Epidermal melanocyte (primary cell): ENCODE data around the gene IL15RA.
"Not testable (repeated sequence)": the region's sequence is repeated elsewhere in the genome, so short reads cannot be mapped to it uniquely, and the experiment has no call there.

ENCODE experiments used
- DNase-seq: peaks from one replicate; pipeline ENCODE4 v3.0.0; 2011; ENCODE audit warnings: low spot score; ENCODE audit not compliant: insufficient read length

Gene IL15RA

GRCh38 chr10:5970527-5970926 is 6.8 kb downstream of the IL15RA start:
- DNase-seq = no peak

DNA sequence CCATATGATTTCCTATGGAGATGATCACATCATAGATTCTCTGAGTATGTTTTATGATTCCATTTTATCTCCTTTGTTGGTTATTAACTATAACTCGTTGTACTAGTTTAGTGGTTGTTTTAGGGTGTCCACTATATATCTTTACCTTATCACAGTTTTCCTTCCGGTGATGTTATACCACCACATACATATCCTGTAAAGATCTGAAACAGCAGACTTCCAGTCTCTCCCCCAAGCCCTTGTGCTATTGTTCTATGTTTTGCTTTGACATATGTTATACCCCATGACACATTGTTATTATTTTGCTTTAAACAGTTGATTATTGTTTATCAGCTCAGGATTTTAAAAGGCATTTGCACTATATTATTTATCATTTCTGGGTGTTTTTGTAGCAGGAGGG is 7.3 kb downstream of the IL15RA start:
- DNase-seq = no peak

DNA sequence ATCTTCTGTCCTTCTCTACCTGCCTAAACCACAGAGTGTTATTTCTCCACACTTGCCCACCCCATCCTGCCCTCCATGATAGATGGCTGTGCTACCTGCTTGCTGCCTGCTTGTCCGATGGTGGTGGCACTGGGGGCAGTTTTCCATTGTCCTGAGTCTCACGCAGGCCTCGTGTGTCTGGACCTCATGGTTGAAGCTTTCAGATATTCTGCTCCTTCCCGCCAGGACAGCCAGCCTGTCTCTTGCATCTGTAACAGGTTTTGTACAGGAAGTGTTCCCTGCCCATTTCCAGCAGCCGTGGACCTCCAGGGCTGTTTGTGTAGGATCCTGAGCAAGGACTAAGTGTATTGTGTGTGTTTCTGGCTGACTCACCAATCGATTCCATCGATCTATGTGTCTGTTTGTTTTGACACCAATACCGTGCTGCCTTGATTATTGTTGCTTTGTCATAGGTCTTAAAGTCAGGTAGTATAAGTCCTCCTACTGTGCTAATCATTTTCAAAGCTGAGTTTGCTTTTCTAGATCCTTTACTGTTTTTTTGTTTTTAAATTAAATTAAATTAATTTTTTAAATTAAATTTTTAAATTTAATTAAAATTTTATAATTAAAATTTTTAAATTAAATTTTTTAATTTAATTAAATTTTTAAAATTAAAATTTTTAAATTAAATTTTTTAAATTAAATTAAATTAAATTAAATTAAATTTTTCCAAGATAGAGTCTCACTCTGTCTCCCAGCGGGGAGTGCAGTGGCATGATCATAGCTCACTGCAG is 8.5 kb downstream of the IL15RA start:
- DNase-seq = no peak

- no peak for DNase-seq
These were observed 9.2 kb downstream of the IL15RA start for GRCh38 chr10:5968037-5968680.

GRCh38 chr10:5965266-5965665 is 12.1 kb downstream of the IL15RA start:
- DNase-seq = no peak

DNA sequence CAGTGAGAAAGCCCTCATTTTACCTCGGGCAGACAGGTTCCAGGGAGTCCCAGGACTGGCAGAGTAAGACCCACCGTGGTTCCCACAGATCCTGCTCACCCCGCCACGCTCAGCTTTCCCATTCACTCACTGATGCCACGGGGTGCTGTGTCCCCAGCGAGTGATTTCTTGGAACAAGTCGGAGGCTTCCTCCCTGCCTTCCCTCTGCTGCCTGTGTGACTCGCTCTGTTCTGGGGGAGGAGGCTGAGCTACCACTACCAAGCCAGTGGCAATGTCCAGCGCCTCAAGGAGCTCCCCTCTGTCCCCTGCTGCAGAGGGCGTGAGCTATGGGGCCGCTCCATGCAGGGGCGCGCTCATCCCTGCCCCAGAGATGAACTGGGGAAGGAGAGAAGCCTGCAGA is 12.6 kb downstream of the IL15RA start:
- no peak for DNase-seq

- no peak for DNase-seq
These were observed 13.8 kb downstream of the IL15RA start for GRCh38 chr10:5963591-5963990.

- DNase-seq = no peak
These were observed 14.3 kb downstream of the IL15RA start for GRCh38 chr10:5963071-5963470.

- not testable (repeated sequence) for DNase-seq
These were observed 14.9 kb downstream of the IL15RA start for GRCh38 chr10:5962358-5962940.

DNA sequence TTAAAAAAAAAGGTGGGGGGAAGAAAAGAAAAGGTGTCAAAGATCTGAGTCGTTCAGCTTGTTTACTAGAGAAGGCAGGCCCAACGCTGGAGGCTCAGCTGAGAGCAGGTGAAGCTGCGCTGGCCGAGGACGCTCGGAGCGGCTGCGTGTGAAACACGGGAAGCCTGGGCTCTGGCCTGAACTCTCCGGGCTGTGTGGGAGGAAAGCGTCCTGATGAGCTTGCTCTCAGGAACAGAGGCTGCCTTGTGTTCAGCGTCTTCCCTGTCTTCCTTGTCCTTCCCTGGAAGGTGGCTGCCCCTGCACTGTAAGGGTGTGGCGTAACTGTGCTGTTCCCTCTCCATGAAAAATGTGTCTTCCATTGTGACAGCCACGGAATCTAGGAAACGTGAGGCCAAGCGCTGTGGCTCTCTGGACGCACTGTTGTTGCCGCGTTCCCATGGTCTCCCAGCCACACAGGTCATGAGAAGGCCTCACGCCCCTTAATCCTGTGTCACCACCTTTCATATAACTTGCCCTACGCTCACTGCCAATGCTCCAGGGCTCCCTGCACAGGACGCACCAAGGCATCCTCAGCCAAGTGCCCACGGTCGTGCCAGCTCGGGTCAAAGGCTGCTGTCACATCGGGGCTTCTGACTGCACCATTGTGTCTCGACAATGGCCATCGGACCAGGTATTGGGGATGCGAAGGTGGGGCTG is 15.8 kb downstream of the IL15RA start:
- no peak for DNase-seq

- not testable (repeated sequence) for DNase-seq
These were observed 16.4 kb downstream of the IL15RA start for GRCh38 chr10:5960973-5961275.

GRCh38 chr10:5960070-5960972 is 17.0 kb downstream of the IL15RA start:
- DNase-seq = no peak

GRCh38 chr10:5959581-5960069 is 17.7 kb downstream of the IL15RA start:
- DNase-seq = no peak

GRCh38 chr10:5959142-5959541 is 18.2 kb downstream of the IL15RA start:
- no peak for DNase-seq

DNA sequence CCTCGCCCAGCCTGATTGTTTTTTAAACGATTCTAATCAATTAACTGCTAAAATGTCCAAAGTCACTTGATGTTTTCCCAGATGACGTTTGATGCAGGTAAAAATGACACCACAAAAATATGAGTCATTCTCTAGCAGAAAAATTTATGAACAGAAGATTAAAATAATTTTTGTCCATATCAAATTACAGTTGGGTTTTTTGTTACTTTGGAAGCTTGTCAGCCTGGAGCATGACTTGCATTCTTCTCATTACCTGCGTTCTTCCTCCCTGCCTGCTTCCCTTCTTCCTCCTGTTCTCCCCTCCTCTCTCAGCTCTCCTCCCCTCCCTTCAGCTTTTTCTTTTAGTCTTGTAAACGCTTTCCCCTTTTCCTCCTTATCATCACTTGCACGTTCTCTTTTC is 18.7 kb downstream of the IL15RA start:
- DNase-seq = no peak

- no peak for DNase-seq
These were observed 19.3 kb downstream of the IL15RA start for GRCh38 chr10:5958077-5958476.

DNA sequence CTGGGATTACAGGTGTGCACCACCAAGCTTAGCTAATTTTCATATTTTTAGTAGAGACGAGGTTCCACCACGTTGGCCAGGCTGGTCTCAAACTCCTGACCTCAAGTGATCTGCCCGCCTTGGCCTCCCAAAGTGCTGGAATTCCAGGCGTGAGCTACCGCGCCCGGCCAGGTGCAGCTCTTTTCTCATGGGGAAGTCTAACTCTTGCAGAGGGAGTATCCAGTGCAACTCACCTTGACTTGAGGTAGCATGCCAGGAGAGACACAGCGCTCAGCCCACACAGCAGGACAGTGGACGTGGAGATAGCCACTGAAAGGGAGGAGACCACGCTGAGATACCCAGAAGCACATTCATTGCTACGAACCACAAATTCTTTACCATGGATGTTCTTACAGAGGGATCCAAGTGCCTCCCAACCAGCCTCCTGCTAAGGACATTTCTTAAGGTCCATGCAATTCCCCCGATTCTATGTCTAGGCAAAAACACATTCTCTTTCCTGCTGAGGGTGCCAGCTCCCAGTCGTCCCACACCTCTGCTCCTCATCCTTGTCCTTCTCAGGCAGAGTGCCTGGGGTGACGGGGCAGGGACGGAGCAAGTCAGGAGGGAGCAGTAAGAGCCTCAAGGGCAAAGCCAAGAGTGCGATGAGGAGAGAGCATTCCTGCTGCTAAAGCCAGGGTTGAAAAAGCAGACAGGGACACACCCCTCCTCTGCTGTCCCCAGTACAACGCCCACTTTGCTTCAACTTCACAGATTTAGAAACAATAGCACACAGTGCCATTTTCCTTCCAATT is 21.0 kb downstream of the IL15RA start:
- no peak for DNase-seq

- DNase-seq = no peak
These were observed 23.7 kb downstream of the IL15RA start for GRCh38 chr10:5953676-5954075.

GRCh38 chr10:5952731-5953385 is 24.5 kb downstream of the IL15RA start:
- no peak for DNase-seq
